ENCODE data around the gene MAPRE2. TPM values are rescaled to one million over a fixed set of nuclear protein-coding genes. Genes with fewer than 3 reads are reported as not detected.

Gene MAPRE2
- total RNA-seq (2022; extraction: Qiagen RNA extraction; ENCODE audit: low read depth) = 11.5 to 17.0 TPM (median 12.8 TPM) in 5 replicates

DNA sequence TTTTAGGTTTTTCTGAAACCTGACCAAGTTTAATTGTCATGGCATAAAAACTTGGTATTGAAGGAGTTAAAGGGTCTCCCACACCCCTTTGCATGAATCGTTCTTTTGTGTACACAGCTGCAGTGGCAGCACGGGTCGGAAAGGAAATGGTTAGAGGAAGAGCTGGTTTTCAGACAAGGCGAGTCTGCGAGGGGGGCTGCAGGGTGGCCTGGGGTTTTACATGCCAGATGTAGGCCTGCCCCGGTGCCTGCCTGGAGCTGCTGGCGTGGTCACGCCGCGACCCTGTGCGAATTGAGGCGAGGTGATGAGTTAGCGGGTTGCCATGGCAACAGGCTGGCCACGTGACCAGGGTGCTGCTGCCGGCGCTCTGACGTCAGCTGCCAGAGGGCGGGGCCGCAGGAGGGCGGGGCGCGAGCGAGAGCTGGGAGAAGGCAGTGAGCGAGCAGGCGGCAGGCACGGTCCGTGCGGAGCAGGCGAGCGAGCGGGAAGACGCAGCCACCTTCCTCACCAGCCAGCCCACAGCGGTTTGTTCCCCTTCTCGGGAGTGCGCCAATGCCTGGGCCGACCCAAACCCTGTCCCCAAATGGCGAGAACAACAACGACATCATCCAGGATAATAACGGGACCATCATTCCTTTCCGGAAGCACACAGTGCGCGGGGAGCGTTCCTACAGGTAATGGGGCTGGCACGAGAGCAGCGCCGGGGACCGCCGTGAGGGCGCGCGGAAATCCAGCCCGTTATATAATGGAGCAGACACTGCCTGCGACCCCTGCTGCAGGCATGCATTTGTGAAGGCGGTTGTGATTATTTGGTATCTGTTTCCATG lies at the start of gene MAPRE2:
MAPRE2 (plus strand) TSS at position 426 of the 827 bp plus-strand sequence; CDS start at position 553, 127 bp downstream.

Other genes starting within 250 kb of the MAPRE2 start
- 3.2 to 5.9 TPM (median 4.6 TPM) in 5 replicates for gene ZNF397, start 199.6 kb downstream of the MAPRE2 start, total RNA-seq (2022; extraction: Qiagen RNA extraction; ENCODE audit: low read depth)
- gene ZSCAN30, start 248.8 kb downstream of the MAPRE2 start, total RNA-seq (2022; extraction: Qiagen RNA extraction; ENCODE audit: low read depth) = 0.42 to 1.2 TPM (median 0.68 TPM) in 5 replicates